Measurements from ENCODE around the gene ZCCHC2. TPM values are rescaled to one million over a fixed set of nuclear protein-coding genes. Genes with fewer than 3 reads are reported as not detected.

ZCCHC2 gene
- total RNA-seq, 1 experiment from 2014 or later, result 43.5 TPM

DNA sequence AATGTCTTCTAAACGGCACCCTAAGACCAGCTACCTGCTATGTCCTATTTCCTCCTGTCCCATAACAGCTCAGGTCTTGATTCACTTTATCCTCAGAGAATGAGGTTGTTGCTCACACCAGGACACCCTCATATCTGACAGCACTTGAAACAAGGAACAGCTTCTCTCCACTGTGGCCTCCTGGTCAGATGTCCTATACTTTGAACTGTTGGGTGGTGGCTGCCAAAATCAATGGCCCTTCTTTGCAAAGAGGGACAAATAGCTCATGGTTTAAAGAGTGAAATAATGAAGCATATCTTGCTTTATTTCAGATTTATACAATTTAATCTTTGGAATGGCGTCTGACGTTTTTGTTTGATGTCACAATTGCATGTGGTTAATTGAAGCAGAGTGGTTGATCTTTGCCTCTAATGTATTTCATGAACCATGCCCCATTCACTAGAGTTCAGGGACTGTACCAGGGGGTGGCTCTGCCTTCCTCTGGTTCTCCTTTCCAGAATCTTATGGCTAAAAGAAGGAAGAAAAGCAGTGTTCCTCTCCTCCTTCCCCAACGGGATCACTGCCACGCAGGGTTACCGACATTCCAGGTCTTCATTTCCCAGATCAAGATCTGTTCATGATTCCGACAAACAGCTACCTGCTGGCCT, 24.1 kb upstream of the ZCCHC2 start:
- DNase-seq, result no peak
- H3K4me1 Mint-ChIP-seq (ENCODE audit: low read depth, unreplicated experiment), result no peaks in the 10 kb centered on the region
- intact Hi-C loops (cut with micrococcal nuclease; ENCODE audit: unreplicated experiment), result no loop called here
- no peaks in the 10 kb centered on the region for H3K27me3 Mint-ChIP-seq (ENCODE audit: unreplicated experiment)
- no peak overlapping the region for H3K4me3 Mint-ChIP-seq (ENCODE audit: low read depth, unreplicated experiment)
- BruUV-seq (replicated peaks), result no TSS peak
- H3K27ac Mint-ChIP-seq (ENCODE audit: unreplicated experiment), result no peak overlapping the region
- H3K9me3 Mint-ChIP-seq (ENCODE audit: low read depth, unreplicated experiment), result no peaks in the 10 kb centered on the region
- CTCF ChIA-PET, result interaction anchor here (1.3 kb wide), 1 partner anchor 12 kb away, joined by 4 read pairs; no protein-coding TSS in a partner anchor
- H3K36me3 Mint-ChIP-seq (ENCODE audit: insufficient read depth, unreplicated experiment), result no peaks in the 10 kb centered on the region
- TF ChIP-seq, protein P1, sequence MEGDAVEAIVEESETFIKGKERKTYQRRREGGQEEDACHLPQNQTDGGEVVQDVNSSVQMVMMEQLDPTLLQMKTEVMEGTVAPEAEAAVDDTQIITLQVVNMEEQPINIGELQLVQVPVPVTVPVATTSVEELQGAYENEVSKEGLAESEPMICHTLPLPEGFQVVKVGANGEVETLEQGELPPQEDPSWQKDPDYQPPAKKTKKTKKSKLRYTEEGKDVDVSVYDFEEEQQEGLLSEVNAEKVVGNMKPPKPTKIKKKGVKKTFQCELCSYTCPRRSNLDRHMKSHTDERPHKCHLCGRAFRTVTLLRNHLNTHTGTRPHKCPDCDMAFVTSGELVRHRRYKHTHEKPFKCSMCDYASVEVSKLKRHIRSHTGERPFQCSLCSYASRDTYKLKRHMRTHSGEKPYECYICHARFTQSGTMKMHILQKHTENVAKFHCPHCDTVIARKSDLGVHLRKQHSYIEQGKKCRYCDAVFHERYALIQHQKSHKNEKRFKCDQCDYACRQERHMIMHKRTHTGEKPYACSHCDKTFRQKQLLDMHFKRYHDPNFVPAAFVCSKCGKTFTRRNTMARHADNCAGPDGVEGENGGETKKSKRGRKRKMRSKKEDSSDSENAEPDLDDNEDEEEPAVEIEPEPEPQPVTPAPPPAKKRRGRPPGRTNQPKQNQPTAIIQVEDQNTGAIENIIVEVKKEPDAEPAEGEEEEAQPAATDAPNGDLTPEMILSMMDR (IDR thresholded peaks at IDR 0.05; ENCODE audit: unreplicated experiment), result no peak

DNA sequence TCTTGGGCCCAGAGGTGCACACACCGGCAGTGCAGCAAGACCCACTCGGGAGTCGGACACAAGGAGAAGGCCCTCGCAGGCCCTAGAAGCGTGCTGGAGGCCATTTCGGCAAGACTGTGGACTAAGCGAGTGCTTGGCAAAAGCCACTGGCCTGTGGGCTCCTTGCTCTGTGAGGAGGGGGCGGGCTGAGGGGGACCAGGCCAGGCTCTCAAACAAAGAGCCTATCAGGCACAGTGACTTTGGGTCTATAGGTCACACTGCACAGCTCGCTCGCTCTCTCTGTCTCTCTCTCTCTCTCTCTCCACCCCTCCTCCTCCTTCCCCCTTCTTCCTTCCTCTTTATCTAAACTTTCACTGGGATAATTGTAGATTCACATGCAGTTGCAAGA, 23.6 kb upstream of the ZCCHC2 start:
- TF ChIP-seq, protein P1 (IDR thresholded peaks at IDR 0.05; ENCODE audit: unreplicated experiment), result no peak
- intact Hi-C loops (cut with micrococcal nuclease; ENCODE audit: unreplicated experiment), result no loop called here
- DNase-seq, result no peak
- H3K27ac Mint-ChIP-seq (ENCODE audit: unreplicated experiment), result no peak overlapping the region
- H3K27me3 Mint-ChIP-seq (ENCODE audit: unreplicated experiment), result no peaks in the 10 kb centered on the region
- no peaks in the 10 kb centered on the region for H3K36me3 Mint-ChIP-seq (ENCODE audit: insufficient read depth, unreplicated experiment)
- no TSS peak for BruUV-seq (replicated peaks)
- no peaks in the 10 kb centered on the region for H3K4me1 Mint-ChIP-seq (ENCODE audit: low read depth, unreplicated experiment)
- H3K4me3 Mint-ChIP-seq (ENCODE audit: low read depth, unreplicated experiment), result no peak overlapping the region
- CTCF ChIA-PET, result interaction anchor here (1.3 kb wide), 1 partner anchor 13 kb away, joined by 4 read pairs; no protein-coding TSS in a partner anchor
- H3K9me3 Mint-ChIP-seq (ENCODE audit: low read depth, unreplicated experiment), result no peaks in the 10 kb centered on the region

DNA sequence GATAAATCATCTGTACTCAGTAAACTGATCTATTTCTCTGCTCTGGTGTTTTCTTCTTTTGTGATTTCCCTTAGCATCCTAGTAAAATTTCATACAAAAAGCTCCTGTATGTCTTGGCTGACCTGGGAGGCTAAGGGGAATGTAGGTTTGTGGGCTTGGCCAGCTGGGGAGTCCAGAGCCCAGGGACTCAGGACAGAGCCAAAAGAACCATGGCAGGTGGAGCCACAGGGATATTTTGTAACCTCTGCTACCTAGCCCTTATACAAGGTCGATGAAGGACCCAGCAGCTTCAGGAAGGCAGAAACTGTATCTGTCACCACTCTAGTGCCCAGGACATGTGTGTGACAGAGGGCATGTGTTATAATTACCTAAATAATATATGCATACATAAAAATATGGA, 22.7 kb upstream of the ZCCHC2 start:
- Mint-ChIP-seq H3K27ac (ENCODE audit: unreplicated experiment) (no peak overlapping the region), H3K4me3 (ENCODE audit: low read depth, unreplicated experiment) (no peak overlapping the region), H3K4me1 (ENCODE audit: low read depth, unreplicated experiment) (no peaks in the 10 kb centered on the region), H3K9me3 (ENCODE audit: low read depth, unreplicated experiment) (no peaks in the 10 kb centered on the region), H3K36me3 (ENCODE audit: insufficient read depth, unreplicated experiment) (no peaks in the 10 kb centered on the region), H3K27me3 (ENCODE audit: unreplicated experiment) (no peaks in the 10 kb centered on the region)
- intact Hi-C loops (cut with micrococcal nuclease; ENCODE audit: unreplicated experiment), result no loop called here
- CTCF ChIA-PET, result no interaction called here
- no TSS peak for BruUV-seq (replicated peaks)
- TF ChIP-seq, protein P1 (IDR thresholded peaks at IDR 0.05; ENCODE audit: unreplicated experiment), result no peak
- DNase-seq, result no peak

DNA sequence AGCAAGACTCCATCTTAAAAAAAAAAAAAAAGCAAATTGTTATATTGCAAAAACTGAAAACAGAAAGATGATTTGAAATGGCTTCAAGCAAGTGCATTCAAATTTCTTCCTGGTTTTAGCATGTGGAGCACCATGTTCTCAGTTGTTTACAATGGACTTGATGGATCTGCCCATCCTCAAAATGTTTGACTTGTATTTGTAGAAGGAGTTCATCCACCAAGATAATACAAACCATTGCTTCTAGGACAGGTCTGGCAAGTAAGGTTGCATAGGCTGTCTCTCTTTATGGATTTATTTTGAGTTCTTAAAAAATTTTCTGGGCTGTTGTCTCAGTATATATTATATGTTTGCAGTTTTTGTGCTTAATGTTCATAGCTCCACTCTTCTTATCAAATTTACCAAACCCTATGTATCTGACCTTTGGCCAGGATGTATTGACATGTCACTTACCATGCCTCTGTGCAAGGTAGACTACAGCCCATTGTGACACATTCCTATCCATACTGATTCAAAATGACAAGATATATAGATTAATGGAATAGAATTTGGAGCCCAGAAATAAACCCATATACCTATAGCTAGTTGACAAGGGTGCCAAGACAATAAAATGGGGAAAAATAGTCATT, 21.7 kb upstream of the ZCCHC2 start:
- Mint-ChIP-seq H3K9me3 (ENCODE audit: low read depth, unreplicated experiment) (no peaks in the 10 kb centered on the region), H3K36me3 (ENCODE audit: insufficient read depth, unreplicated experiment) (peaks cover 2% of the 10 kb centered on the region), H3K27ac (ENCODE audit: unreplicated experiment) (no peak overlapping the region), H3K4me3 (ENCODE audit: low read depth, unreplicated experiment) (no peak overlapping the region), H3K27me3 (ENCODE audit: unreplicated experiment) (no peaks in the 10 kb centered on the region), H3K4me1 (ENCODE audit: low read depth, unreplicated experiment) (peaks cover 7% of the 10 kb centered on the region)
- BruUV-seq (replicated peaks), result no TSS peak
- DNase-seq, result no peak
- intact Hi-C loops (cut with micrococcal nuclease; ENCODE audit: unreplicated experiment), result no loop called here
- CTCF ChIA-PET, result interaction anchor here (0.6 kb wide), 1 partner anchor 214 kb away, joined by 3 read pairs; the partner anchor contains the start of gene PHLPP1
- TF ChIP-seq, protein P1 (IDR thresholded peaks at IDR 0.05; ENCODE audit: unreplicated experiment), result no peak
